ENCODE results near the gene STXBP3.

DNA sequence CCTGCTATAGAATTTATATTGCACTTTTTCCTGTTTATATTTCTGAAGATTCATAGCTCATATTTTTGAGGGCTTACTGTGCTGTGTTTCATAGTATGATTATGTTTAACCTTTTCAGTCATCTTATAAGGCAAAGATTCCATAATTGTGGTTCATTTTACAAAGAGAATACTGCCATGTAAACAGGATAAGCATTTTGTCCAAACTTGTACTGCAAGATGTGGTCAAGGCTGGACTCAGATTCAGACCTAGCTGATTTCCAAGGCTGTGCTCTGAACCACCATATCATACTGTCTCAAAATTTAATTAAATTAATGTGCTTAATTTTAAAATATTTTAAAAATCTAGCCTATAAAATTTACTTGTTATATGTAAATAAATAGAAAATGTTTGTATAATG is 31.4 kb downstream of the STXBP3 start:
- TF ChIP-seq POLR2AphosphoS5 (IDR thresholded peaks at IDR 0.05) (no peak), POLR2A (IDR thresholded peaks at IDR 0.05) (no peak)
- TF ChIP-seq, protein P1, sequence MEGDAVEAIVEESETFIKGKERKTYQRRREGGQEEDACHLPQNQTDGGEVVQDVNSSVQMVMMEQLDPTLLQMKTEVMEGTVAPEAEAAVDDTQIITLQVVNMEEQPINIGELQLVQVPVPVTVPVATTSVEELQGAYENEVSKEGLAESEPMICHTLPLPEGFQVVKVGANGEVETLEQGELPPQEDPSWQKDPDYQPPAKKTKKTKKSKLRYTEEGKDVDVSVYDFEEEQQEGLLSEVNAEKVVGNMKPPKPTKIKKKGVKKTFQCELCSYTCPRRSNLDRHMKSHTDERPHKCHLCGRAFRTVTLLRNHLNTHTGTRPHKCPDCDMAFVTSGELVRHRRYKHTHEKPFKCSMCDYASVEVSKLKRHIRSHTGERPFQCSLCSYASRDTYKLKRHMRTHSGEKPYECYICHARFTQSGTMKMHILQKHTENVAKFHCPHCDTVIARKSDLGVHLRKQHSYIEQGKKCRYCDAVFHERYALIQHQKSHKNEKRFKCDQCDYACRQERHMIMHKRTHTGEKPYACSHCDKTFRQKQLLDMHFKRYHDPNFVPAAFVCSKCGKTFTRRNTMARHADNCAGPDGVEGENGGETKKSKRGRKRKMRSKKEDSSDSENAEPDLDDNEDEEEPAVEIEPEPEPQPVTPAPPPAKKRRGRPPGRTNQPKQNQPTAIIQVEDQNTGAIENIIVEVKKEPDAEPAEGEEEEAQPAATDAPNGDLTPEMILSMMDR (IDR thresholded peaks at IDR 0.05 in 8 of 11, conservative IDR thresholded peaks at IDR 0.05 in 3 of 11) = no peak

Data from spleen (tissue), 7 donors.